Loucy (cell line): ENCODE data around the gene MBD5.

Experiments used
- CTCF ChIP-seq: fragments of 200-600 bp; sonication (generic); conservative IDR thresholded peaks from 2 replicates; pipeline ENCODE4 v1.5.1; 2014; ENCODE audit warnings: mild to moderate bottlenecking, antibody characterized with exemption, low read length
- EZH2phosphoT487 ChIP-seq: fragments of 200-600 bp; IDR thresholded peaks from 2 replicates; pipeline ENCODE4 v1.6.1; 2018; ENCODE audit warnings: antibody characterized with exemption, mild to moderate bottlenecking, moderate library complexity, borderline replicate concordance

GRCh38 chr2:148162871-148163270 lies 142.0 kb downstream of the MBD5 start:
- TF ChIP-seq CTCF (no peak), EZH2phosphoT487 (no peak)
